Stimulated activated effector memory CD8-positive, alpha-beta T cell treated with anti-CD3 and anti-CD28 coated beads, Interleukin-12 subunit alpha, Interleukin-12 subunit beta, amount 100 ng/mL, for 72 hours (primary cell): ENCODE data around the gene DEPDC1.

Experiments used
- ATAC-seq: fragments of 150-1000 bp; cut with Tn5 transposase; 2 replicates; pipeline ENCODE4 v1.10.0; 2021
- DNase-seq, 2 donors: peaks; one replicate each; pipeline ENCODE4 v3.0.0; 2021 to 2022; ENCODE audit warnings: low spot score in 2 of 2
- H3K27ac Mint-ChIP-seq: one replicate; pipeline ENCODE4 v1.8.0; 2022; ENCODE audit warnings: mild to moderate bottlenecking, mixed read lengths
- H3K36me3 Mint-ChIP-seq: one replicate; pipeline ENCODE4 v1.8.0; 2022; ENCODE audit warnings: mild to moderate bottlenecking, mixed read lengths
- H3K4me1 Mint-ChIP-seq: one replicate; pipeline ENCODE4 v1.8.0; 2022; ENCODE audit warnings: mixed read lengths
- H3K4me3 Mint-ChIP-seq: one replicate; pipeline ENCODE4 v1.8.0; 2022; ENCODE audit warnings: mild to moderate bottlenecking, mixed read lengths
- H3K9me3 Mint-ChIP-seq: one replicate; pipeline ENCODE4 v1.8.0; 2022; ENCODE audit warnings: mixed read lengths

DEPDC1 gene

GRCh38 chr1:68449901-68450300 lies 47.0 kb downstream of the DEPDC1 start, which contains the start of gene RPE65:
Gene RPE65, minus strand, starts transcription at chr1:68449954. Its CDS starts 49 bp downstream, at chr1:68449905.
- peaks cover 4% of the 10 kb centered on the region for H3K9me3 Mint-ChIP-seq
- H3K36me3 Mint-ChIP-seq, result no peaks in the 10 kb centered on the region
- DNase-seq (no peak), ATAC-seq (no peak)
- no peak within 1 kb of the TSS for H3K27ac Mint-ChIP-seq
- H3K4me3 Mint-ChIP-seq, result no peak within 1 kb of the TSS
- no peaks in the 10 kb centered on the region for H3K4me1 Mint-ChIP-seq

GRCh38 chr1:68448365-68448764 lies 48.5 kb downstream of the DEPDC1 start:
- Mint-ChIP-seq H3K9me3 (peaks cover 4% of the 10 kb centered on the region), H3K4me3 (no peak overlapping the region), H3K27ac (no peak overlapping the region), H3K36me3 (no peaks in the 10 kb centered on the region), H3K4me1 (no peaks in the 10 kb centered on the region)
- DNase-seq, result no peak
- ATAC-seq, result no peak

GRCh38 chr1:68445709-68446108 lies 51.2 kb downstream of the DEPDC1 start:
- no peak overlapping the region for H3K27ac Mint-ChIP-seq
- ATAC-seq (no peak), DNase-seq (no peak)
- no peaks in the 10 kb centered on the region for H3K36me3 Mint-ChIP-seq
- no peaks in the 10 kb centered on the region for H3K4me1 Mint-ChIP-seq
- H3K4me3 Mint-ChIP-seq, result no peak overlapping the region
- peaks cover 4% of the 10 kb centered on the region for H3K9me3 Mint-ChIP-seq

GRCh38 chr1:68442822-68443556 lies 53.9 kb downstream of the DEPDC1 start:
- no peak overlapping the region for H3K4me3 Mint-ChIP-seq
- H3K9me3 Mint-ChIP-seq, result no peaks in the 10 kb centered on the region
- no peaks in the 10 kb centered on the region for H3K4me1 Mint-ChIP-seq
- ATAC-seq, result no peak
- H3K27ac Mint-ChIP-seq, result no peak overlapping the region
- H3K36me3 Mint-ChIP-seq, result no peaks in the 10 kb centered on the region
- DNase-seq, result no peak

GRCh38 chr1:68442006-68442405 lies 54.9 kb downstream of the DEPDC1 start:
- H3K4me3 Mint-ChIP-seq, result no peak overlapping the region
- H3K9me3 Mint-ChIP-seq, result peaks cover 3% of the 10 kb centered on the region
- H3K4me1 Mint-ChIP-seq, result no peaks in the 10 kb centered on the region
- no peak overlapping the region for H3K27ac Mint-ChIP-seq
- DNase-seq (no peak), ATAC-seq (no peak)
- no peaks in the 10 kb centered on the region for H3K36me3 Mint-ChIP-seq

GRCh38 chr1:68438310-68438709 lies 58.6 kb downstream of the DEPDC1 start:
- ATAC-seq (no peak), DNase-seq (no peak)
- H3K4me1 Mint-ChIP-seq, result no peaks in the 10 kb centered on the region
- H3K36me3 Mint-ChIP-seq, result no peaks in the 10 kb centered on the region
- no peak overlapping the region for H3K27ac Mint-ChIP-seq
- peaks cover 3% of the 10 kb centered on the region for H3K9me3 Mint-ChIP-seq
- no peak overlapping the region for H3K4me3 Mint-ChIP-seq

GRCh38 chr1:68433395-68433794 lies 63.5 kb downstream of the DEPDC1 start:
- Mint-ChIP-seq H3K27ac (no peak overlapping the region), H3K9me3 (peaks cover 3% of the 10 kb centered on the region), H3K36me3 (no peaks in the 10 kb centered on the region), H3K4me1 (no peaks in the 10 kb centered on the region), H3K4me3 (no peak overlapping the region)
- ATAC-seq (no peak), DNase-seq (no peak)

- ATAC-seq (no peak), DNase-seq (no peak)
- Mint-ChIP-seq H3K36me3 (no peaks in the 10 kb centered on the region), H3K4me3 (no peak overlapping the region), H3K27ac (no peak overlapping the region), H3K4me1 (no peaks in the 10 kb centered on the region), H3K9me3 (no peaks in the 10 kb centered on the region)
Measured at GRCh38 chr1:68431076-68431475, 65.8 kb downstream of the DEPDC1 start.

- DNase-seq, result no peak
- ATAC-seq, result no peak
- H3K4me1 Mint-ChIP-seq, result no peaks in the 10 kb centered on the region
- H3K4me3 Mint-ChIP-seq, result no peak overlapping the region
- H3K36me3 Mint-ChIP-seq, result no peaks in the 10 kb centered on the region
- H3K9me3 Mint-ChIP-seq, result no peaks in the 10 kb centered on the region
- no peak overlapping the region for H3K27ac Mint-ChIP-seq
Measured at GRCh38 chr1:68429233-68429808, 67.6 kb downstream of the DEPDC1 start.

- Mint-ChIP-seq H3K4me1 (no peaks in the 10 kb centered on the region), H3K36me3 (no peaks in the 10 kb centered on the region), H3K4me3 (no peak overlapping the region), H3K27ac (no peak overlapping the region), H3K9me3 (peaks cover 3% of the 10 kb centered on the region)
- ATAC-seq, result no peak
- DNase-seq, result no peak
Measured at GRCh38 chr1:68426594-68426993, 70.3 kb downstream of the DEPDC1 start.
